ENCODE data around the gene RASL10B.
"Not testable (repeated sequence)": the region's sequence is repeated elsewhere in the genome, so short reads cannot be mapped to it uniquely, and the experiment has no call there.

RASL10B gene

DNA sequence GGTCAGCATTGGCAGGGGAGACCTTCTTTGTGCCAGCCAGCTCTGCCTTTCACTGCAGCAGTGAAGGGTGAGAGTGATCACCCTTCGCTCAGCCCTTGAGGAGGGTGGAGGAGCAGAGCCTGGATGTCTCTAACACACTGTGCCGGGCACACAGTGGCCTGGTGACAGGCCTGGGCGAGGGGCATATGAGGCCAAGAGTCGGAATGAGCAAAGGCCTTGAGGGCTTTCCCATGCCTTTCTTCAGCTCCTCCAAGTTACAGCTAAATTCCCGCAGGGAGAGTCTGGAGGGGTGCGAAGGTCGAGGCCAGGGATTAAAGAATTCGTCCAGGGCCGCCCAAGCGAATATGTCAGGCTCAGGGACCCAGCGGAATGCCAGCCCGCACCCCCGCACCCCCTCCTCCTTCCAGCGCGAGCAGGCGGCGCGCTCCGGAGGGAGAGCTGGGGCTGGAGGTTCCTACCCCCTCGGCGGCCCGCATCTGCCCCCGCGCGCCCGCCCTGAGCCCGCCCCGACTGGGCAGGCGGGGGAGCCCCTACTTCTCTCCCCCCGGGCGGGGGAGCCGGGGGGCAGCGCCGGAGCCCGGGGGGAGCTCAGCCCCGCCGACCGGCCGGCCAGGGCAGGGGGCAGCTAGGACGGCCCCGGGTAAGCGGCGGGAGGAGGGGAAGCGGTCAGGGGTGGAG, at the start of gene RASL10B:
RASL10B (plus strand) TSS at position 401 of the 678 bp plus-strand sequence. CDS start 3,546 bp downstream, outside the sequence.
- DNase-seq (ENCODE audit: low read depth in 2 of 2), result peak; percentile 17 to 34

GRCh38 chr17:35683591-35683990, 47.8 kb upstream of the RASL10B start:
- DNase-seq (ENCODE audit: low read depth in 2 of 2), result no peak

GRCh38 chr17:35684055-35684802, 47.2 kb upstream of the RASL10B start:
- DNase-seq (ENCODE audit: low read depth in 2 of 2), result no peak

DNA sequence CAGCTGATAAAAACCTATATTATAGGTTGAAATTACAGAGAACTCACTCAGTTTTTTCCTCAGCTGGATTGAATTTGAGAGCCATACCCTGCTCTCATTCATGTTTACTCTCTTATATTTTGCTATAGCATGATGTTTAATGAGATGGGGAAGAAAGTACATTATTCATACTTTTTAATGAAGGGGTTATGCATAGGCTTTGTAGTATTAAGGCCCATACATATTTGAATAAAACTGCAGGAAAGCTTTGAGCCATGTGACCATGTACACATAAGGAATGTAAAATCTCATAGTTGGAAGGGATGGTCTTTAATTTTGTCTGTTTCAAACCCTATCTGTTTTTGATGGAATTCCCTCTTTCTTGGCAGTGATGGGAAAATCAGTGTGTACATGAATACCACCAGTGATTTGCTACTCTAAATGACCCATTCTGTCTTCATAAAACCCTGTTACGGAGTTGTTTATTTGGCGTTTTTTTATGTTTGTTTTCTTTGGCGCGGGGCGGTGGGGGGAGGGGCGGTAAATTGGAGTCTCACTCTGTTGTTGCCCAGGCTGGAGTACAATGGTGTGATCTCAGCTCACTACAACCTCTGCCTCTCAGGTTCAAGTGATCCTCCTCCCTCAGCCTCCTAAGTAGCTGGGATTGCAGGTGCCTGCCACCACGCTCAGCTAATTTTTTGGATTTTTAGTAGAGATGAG, 38.8 kb upstream of the RASL10B start:
- DNase-seq (ENCODE audit: low read depth in 2 of 2), result no peak

GRCh38 chr17:35693662-35694061, 37.8 kb upstream of the RASL10B start:
- DNase-seq (ENCODE audit: low read depth in 2 of 2), result no peak

DNA sequence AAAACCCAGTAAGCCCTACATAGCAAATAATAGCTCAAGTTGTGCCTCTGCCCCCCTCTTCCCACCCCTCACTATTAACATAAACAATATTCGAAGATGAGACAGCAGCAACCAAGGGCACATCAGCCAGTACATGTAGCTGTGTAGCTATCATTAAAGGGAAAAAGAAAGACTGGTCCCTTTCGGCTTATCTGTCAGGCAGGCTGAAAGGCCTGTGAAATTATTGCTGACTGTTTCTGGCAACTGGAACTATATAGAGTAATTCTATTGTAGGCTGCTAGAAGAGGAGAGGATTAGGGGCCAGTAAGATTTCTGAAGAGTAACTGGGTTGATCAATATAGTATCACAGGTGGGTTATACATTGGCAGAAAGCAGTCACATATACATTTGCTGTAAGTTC, 36.5 kb upstream of the RASL10B start:
- no peak for DNase-seq (ENCODE audit: low read depth in 2 of 2)

GRCh38 chr17:35695613-35696012, 35.8 kb upstream of the RASL10B start:
- no peak for DNase-seq (ENCODE audit: low read depth in 2 of 2)

GRCh38 chr17:35698800-35699199, 32.6 kb upstream of the RASL10B start:
- DNase-seq (ENCODE audit: low read depth in 2 of 2), result no peak

DNA sequence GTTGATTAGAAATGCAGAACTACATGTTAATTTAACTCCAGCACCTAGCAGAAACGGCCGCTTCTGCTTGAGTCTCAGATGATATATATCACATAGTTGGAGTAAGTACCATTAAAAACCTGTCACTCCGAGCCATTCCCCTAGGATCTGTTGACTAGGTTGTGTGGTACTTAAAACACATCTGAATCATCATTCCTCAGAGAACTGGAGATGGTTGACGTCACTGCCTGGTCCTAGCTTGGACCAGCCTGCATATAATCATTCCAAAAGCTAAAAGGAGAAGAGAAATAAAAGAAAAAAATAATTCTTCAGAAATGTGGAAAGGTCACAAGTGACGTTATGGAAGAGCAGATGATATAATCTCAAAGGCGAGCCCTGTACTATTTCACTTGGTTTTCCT, 31.3 kb upstream of the RASL10B start:
- DNase-seq (ENCODE audit: low read depth in 2 of 2), result no peak

DNA sequence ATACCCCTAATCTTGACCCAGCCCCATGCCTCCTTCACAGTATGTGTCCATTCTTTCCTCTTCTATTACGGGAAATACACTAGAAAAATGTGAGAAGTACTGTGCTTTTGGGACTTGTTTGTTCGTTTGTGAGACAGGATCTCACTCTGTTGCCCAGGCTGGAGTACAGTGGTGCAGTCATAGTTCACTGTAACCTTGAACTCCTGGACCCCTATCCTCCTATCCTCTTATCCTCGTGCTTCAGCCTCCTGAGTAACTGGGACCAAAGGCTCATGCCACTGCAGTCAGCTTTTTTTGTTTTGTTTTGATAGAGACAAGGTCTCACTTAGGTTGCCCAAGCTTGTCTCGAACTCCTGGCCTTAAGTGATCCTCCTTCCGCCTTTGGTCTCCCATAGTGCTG, 29.9 kb upstream of the RASL10B start:
- no peak for DNase-seq (ENCODE audit: low read depth in 2 of 2)

GRCh38 chr17:35703308-35703707, 28.1 kb upstream of the RASL10B start:
- DNase-seq (ENCODE audit: low read depth in 2 of 2), result not testable (repeated sequence)

- DNase-seq (ENCODE audit: low read depth in 2 of 2), result no peak
Observed at GRCh38 chr17:35705230-35705629, 26.2 kb upstream of the RASL10B start.

DNA sequence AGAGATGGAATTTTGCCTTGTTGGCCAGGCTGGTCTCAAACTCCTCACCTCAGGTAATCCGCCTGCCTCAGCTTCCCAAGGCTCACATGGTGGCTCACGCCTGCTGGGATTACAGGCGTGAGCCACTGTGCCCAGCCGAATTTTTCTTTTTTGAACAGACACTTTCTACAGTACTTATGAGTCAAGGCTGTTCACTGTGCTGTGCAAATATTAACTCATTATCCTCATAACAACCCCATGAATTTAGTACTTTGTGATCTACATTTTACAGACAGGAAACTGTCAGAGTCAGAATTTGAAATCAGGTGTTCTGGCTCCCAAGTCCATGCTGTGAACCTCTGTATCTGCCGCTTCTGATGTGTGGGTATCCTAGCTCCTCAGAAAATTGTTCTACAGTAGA, 25.7 kb upstream of the RASL10B start:
- DNase-seq (ENCODE audit: low read depth in 2 of 2), result no peak

DNA sequence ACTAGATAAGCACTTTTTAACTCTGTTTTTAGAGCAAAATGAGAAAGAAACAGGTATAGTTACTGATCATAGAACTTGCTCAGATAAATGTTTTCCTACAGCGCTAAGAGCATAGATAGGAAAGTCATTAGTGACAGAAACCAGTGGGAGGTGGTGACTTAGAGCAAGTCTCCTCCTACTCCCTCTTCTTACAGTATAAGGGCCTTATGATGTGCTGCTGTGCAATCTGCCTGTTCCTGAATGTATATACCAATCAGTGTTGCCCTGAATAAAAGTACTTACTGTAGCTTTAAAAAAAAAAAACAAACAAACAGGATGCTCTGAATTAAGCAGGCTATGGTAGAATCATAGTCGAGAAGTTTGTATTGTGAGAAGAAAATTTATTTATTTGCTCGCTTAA, 23.3 kb upstream of the RASL10B start:
- DNase-seq (ENCODE audit: low read depth in 2 of 2), result no peak

DNA sequence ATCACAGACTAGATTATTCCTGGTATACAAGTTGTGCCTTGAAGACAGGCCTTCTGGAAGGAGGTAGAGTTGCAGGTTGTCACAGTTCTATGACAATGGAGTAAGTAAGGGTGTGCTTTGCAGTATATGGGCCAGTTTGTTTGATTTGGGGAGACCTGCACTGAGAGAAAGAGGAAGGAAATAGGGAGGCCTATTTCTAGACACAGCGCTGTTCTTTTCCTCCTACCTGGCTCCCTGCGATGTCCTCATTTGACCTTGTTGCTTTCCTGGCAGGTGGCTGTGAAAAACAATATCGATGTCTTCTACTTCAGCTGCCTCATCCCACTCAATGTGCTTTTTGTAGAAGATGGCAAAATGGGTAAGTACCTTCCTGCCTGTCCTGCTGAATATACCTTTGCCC, 22.5 kb upstream of the RASL10B start:
- no peak for DNase-seq (ENCODE audit: low read depth in 2 of 2)

DNA sequence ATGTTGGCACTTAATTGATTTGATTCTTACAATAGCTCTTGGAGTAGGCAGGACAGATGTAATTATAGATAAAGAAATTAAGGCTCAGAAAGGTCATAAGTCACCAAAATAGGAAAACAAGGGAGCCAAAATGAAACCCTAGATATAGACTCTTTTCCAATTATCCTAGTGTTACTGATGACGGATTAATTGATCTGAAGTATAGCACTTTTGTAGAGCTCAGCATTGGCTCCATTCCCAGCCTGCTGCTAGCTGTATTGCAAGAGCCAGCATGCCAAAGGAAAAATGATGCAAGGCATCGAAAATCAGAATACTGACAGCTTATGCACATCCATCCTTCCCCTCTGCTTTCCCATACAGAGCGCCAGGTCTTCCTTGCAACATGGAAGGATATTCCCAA, 21.6 kb upstream of the RASL10B start:
- DNase-seq (ENCODE audit: low read depth in 2 of 2), result no peak

DNA sequence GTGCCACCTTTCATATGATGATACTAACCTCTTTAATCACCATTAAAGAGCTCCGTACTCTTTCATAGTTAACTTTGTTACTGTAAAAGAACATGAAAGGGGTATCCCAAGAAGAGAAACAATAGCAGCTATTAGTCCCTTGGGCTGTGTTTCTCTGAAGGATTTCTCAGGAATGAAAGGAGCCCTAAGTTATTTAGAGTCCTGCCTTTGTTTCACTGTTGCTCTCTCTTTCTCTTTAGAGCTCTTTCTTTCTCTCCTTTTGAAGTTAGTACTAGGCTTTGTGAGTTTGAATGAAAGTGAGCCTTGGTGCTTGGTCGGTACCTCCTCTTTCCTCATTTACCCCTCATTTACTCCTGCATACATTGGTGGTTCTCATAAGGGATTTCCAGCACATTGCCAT, 20.5 kb upstream of the RASL10B start:
- DNase-seq (ENCODE audit: low read depth in 2 of 2), result no peak

- no peak for DNase-seq (ENCODE audit: low read depth in 2 of 2)
Observed at GRCh38 chr17:35713069-35713728, 18.2 kb upstream of the RASL10B start.

DNA sequence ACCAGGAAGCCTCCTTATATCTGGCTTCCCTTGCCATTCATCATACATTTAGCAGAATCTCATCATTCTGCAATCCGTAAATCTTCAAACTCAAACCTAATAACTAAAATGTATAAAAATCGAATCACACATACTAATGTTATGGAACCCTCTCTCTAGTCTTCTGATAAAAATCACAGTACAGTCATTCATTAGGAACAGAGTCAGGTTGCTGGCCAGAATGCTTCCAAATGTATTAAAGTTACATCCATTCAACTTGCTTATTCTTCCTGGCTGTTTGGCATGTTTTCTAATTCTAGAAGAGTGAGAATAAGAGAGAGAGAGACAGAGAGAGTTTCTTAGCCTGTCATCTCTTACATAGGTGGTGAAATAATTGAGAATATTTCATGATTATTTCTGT, 16.5 kb upstream of the RASL10B start:
- no peak for DNase-seq (ENCODE audit: low read depth in 2 of 2)

DNA sequence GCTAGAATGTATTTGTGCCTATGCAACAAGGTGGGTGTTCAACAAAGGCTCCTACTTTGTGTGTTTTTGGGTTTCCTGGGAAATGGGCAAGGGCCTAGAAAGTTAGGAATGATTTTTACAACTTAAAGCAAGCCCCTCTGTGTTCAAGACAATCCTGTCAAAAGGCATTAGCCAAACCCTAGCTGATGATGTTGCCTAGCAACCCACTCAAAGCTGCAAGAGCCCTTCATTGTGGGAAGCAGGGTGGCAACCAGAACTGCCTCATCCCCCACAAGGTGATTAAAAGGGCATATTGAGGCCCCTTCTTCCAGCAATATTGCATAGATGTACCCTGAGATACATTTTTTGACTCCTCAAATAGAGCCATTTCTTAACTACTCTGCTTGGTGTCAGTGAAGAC, 16.0 kb upstream of the RASL10B start:
- DNase-seq (ENCODE audit: low read depth in 2 of 2), result no peak

DNA sequence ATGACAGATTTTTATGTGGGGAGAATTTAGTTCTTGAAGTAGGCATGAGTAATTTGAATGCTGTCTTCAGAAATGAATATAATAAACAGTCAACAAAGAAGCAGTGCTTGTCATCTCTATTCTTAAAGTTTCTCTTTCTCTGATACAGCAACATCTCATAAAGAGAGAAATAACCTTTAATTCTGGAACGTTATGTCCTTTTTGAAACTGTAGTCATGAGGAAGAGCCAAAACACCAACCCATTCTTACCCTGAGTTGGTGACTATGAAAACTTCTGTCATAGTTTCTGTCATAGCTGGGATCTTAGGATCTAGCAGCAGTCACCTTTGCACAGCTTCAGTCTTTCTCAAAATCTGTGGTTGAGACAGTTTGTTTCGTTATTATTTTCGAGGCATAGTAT, 15.3 kb upstream of the RASL10B start:
- no peak for DNase-seq (ENCODE audit: low read depth in 2 of 2)

DNA sequence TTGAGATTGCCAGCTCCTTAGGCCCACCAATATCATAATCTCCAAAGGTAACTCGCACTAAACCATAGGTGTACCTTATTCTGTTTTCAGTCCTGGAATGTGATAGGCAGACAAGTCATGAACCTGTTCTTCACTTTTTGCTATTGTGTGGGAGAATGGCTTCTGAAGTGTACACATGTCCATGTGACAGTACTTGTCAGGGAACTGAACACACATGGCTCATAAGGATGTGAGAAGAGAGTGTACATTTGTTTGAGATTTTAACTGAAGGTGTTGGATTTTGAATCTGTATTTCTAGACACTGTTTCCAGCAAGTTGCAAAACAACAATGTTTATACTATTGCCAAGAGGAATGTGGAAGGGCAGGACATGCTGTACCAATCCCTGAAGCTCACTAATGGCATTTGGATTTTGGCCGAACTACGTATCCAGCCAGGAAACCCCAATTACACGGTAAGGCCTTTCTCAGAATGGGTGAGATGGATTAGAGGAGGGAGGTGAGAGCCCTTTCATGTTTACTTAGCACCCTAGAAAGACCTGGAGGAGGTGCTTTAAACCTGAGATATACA, 14.5 kb upstream of the RASL10B start:
- DNase-seq (ENCODE audit: low read depth in 2 of 2), result no peak
